ENCODE results near the gene B4GALT2. TPM values are rescaled to one million over a fixed set of nuclear protein-coding genes. Genes with fewer than 3 reads are reported as not detected.

The B4GALT2 gene
- total and polyA plus RNA-seq, 2 of the 8 experiments (the other 6 are each of a cell fraction or from before 2014, with no cell fraction given), result 56.5 to 121 TPM

DNA sequence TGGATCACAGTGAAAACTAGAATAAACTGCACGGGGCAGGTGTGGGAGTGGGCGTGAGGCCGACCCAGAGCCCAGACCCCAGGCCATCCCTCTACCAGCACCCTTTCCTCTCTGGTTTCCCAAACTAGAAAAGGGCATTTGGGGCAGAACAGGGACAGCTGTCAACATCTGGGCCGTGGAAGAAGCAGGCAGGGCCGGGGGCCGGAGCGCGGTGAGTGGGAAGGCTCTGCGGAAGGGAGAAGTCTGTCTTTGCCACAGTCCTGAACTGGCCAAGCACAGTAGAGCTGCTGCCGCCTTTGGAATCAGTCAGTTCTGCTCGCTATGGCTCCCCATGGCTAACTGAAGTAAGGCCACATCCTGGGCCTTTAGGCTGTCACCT is 19.0 kb downstream of the B4GALT2 start (continued):
- no peak for TF ChIP-seq RXRA (IDR thresholded peaks at IDR 0.05; ENCODE audit: insufficient read depth, low read depth, low read length)
- no peak for TF ChIP-seq KDM5A (IDR thresholded peaks at IDR 0.05; ENCODE audit: low read length)
- no peak for TF ChIP-seq GABPA (IDR thresholded peaks at IDR 0.05; ENCODE audit: borderline replicate concordance, insufficient read depth, low read length)
- no peak for TF ChIP-seq FOSL1 (IDR thresholded peaks at IDR 0.05; ENCODE audit: insufficient read depth, low read depth, low read length)
- TF ChIP-seq KDM1A (IDR thresholded peaks at IDR 0.05; ENCODE audit: borderline replicate concordance, low read length), result no peak

All from H1 (cell line).